ENCODE results near the gene MRPS34.

DNA sequence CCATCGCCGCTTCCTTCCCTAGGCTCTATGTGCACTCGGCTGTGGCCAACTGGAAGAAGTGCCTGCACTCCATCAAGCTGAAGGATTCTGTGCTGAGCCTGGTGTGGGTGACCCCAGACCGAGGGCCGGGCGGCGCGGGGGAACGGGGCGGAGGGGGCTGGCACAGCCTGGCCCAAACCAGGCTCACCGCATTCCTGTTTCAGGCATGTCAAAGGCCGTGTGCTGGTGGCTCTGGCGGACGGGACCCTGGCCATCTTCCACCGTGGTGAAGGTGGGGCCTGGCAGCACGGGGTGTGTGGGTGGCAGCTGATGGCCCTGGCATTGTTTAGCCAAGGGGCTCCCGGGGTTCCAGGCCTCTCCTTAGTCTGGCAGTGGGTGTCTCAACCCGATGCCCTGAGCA is 6.2 kb downstream of the MRPS34 start:
- TF ChIP-seq, protein P1, sequence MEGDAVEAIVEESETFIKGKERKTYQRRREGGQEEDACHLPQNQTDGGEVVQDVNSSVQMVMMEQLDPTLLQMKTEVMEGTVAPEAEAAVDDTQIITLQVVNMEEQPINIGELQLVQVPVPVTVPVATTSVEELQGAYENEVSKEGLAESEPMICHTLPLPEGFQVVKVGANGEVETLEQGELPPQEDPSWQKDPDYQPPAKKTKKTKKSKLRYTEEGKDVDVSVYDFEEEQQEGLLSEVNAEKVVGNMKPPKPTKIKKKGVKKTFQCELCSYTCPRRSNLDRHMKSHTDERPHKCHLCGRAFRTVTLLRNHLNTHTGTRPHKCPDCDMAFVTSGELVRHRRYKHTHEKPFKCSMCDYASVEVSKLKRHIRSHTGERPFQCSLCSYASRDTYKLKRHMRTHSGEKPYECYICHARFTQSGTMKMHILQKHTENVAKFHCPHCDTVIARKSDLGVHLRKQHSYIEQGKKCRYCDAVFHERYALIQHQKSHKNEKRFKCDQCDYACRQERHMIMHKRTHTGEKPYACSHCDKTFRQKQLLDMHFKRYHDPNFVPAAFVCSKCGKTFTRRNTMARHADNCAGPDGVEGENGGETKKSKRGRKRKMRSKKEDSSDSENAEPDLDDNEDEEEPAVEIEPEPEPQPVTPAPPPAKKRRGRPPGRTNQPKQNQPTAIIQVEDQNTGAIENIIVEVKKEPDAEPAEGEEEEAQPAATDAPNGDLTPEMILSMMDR (IDR thresholded peaks at IDR 0.05; ENCODE audit: low read length): no peak
- TF ChIP-seq EZH2 (optimal IDR thresholded peaks at IDR 0.05; ENCODE audit: low read depth, low read length) (no peak), EZH2phosphoT487 (IDR thresholded peaks at IDR 0.05; ENCODE audit: low read length) (no peak)
